ENCODE results near the gene PTPRD. TPM values are rescaled to one million over a fixed set of nuclear protein-coding genes. Genes with fewer than 3 reads are reported as not detected.
A peak's percentile ranks its signal among the peaks of the same experiment; 100 is the strongest.

The PTPRD gene
- total RNA-seq, 4 donors from 2014 or later = 85.8 to 169 (median 135) TPM

DNA sequence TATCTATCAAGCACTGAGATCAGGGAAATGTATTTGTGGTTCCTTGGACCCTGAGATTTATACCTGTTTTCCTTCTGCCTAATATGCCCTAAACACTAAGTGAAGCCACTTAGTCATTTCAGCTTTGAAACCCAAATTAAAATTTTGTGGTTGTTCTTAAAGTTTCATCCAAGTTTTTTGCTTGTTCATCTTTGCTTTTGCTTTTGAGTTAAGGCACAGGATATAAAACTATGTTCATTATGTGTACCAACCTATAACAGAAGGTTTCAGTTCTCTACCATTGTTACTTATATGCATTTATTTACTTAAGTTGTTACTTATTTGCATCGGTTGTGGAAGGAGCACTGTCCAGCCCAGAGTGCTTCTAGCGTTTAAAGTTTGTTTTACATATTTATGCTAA, 382.3 kb downstream of the PTPRD start:
- H3K27me3 ChIP-seq = no peaks in the 10 kb centered on the region
- no peak for DNase-seq
- TF ChIP-seq POLR2A (IDR thresholded peaks at IDR 0.05) (no peak), CTCF (IDR thresholded peaks at IDR 0.05) (no peak)

GRCh38 chr9:10228082-10228481, 384.7 kb downstream of the PTPRD start:
- H3K36me3 ChIP-seq = no peaks in the 10 kb centered on the region
- no peak for DNase-seq
- no peaks in the 10 kb centered on the region for H3K27me3 ChIP-seq
- no peak overlapping the region for H3K27ac ChIP-seq
- no peaks in the 10 kb centered on the region for H3K4me1 ChIP-seq
- no peak overlapping the region for H3K4me3 ChIP-seq
- H3K9me3 ChIP-seq = no peaks in the 10 kb centered on the region
- TF ChIP-seq POLR2A (IDR thresholded peaks at IDR 0.05) = no peak
- TF ChIP-seq CTCF (IDR thresholded peaks at IDR 0.05) = no peak

More for the DNA sequence above, 382.3 kb downstream of the PTPRD start:
- H3K9me3 ChIP-seq = no peaks in the 10 kb centered on the region
- no peaks in the 10 kb centered on the region for H3K4me1 ChIP-seq
- no peaks in the 10 kb centered on the region for H3K36me3 ChIP-seq
- no peak overlapping the region for H3K4me3 ChIP-seq
- no peak overlapping the region for H3K27ac ChIP-seq

DNA sequence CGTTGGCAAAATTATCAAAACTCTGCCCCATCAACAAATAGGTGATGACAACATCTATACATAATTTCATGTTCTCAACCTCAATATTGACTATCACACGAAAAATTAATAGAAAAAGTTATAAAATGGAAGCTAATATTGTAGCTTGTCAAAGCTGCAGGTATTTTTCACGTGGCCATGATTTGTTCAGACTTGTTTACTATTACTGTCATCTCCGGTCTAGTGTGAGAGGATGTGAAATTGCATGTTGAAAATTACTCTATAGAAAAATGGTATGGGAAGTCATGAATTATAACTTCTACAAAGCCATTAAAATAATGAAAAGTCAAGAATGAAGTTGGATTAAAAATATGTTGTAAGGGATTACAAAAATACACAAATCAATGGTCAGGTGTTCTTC, 385.8 kb downstream of the PTPRD start:
- H3K4me1 ChIP-seq = no peaks in the 10 kb centered on the region
- H3K36me3 ChIP-seq = no peaks in the 10 kb centered on the region
- DNase-seq = no peak
- no peaks in the 10 kb centered on the region for H3K27me3 ChIP-seq
- H3K9me3 ChIP-seq = no peaks in the 10 kb centered on the region
- H3K4me3 ChIP-seq = no peak overlapping the region
- no peak for TF ChIP-seq CTCF (IDR thresholded peaks at IDR 0.05)
- no peak for TF ChIP-seq POLR2A (IDR thresholded peaks at IDR 0.05)
- no peak overlapping the region for H3K27ac ChIP-seq

- no peak overlapping the region for H3K4me3 ChIP-seq
- TF ChIP-seq POLR2A (IDR thresholded peaks at IDR 0.05) (no peak), CTCF (IDR thresholded peaks at IDR 0.05) (no peak)
- no peaks in the 10 kb centered on the region for H3K4me1 ChIP-seq
- no peak overlapping the region for H3K27ac ChIP-seq
- no peaks in the 10 kb centered on the region for H3K36me3 ChIP-seq
- no peaks in the 10 kb centered on the region for H3K27me3 ChIP-seq
- H3K9me3 ChIP-seq = no peaks in the 10 kb centered on the region
- no peak for DNase-seq
Measured at GRCh38 chr9:10212702-10213101, 400.1 kb downstream of the PTPRD start.

DNA sequence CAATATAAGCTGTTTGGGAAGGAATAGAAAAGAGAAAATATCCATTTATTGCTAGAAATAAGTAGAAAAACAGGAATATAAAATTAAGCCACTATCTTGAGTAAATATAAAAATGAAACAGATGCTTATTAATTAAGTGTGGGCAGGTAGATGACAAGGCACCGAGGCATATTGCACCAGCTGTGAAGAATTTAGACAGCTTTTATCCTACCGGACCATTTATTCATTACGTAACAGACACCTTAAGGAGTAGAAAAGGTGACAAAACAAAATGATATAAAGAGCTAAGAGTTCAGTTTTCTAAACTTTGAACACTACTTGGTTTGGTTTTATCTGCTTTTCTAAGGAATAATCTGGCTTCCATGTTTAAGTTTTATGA, 404.1 kb downstream of the PTPRD start:
- TF ChIP-seq POLR2A (IDR thresholded peaks at IDR 0.05) = no peak
- no peak for TF ChIP-seq CTCF (IDR thresholded peaks at IDR 0.05)
- H3K4me3 ChIP-seq = peak overlapping the region in 1 of 4 donors; percentile 2
- no peaks in the 10 kb centered on the region for H3K9me3 ChIP-seq
- H3K36me3 ChIP-seq = no peaks in the 10 kb centered on the region
- no peak overlapping the region for H3K27ac ChIP-seq
- DNase-seq = no peak
- H3K4me1 ChIP-seq = no peaks in the 10 kb centered on the region
- no peaks in the 10 kb centered on the region for H3K27me3 ChIP-seq

DNA sequence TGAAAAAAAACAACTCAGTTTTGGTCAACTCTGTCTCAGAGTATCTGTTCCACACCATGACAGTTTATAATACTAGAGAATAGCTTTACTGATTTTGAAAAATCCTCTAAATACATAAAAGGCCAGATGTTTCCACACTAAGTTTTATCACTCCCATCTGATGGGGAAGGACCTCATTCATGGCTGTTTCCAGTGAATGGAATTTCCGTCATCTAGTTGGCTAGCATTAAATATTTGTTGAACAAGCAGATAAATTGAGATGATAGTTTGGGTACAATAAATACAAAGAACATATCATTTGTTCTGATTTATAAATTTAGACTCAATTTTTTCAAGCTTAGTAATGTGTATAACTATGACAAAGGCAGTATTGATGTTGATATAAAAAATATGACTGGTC, 408.5 kb downstream of the PTPRD start:
- H3K36me3 ChIP-seq = no peaks in the 10 kb centered on the region
- H3K27ac ChIP-seq = no peak overlapping the region
- H3K4me1 ChIP-seq = no peaks in the 10 kb centered on the region
- H3K9me3 ChIP-seq = no peaks in the 10 kb centered on the region
- no peak for DNase-seq
- H3K27me3 ChIP-seq = no peaks in the 10 kb centered on the region
- H3K4me3 ChIP-seq = no peak overlapping the region
- no peak for TF ChIP-seq CTCF (IDR thresholded peaks at IDR 0.05)
- no peak for TF ChIP-seq POLR2A (IDR thresholded peaks at IDR 0.05)

Measured in Peyer's patch (tissue), 4 donors.